ENCODE results near the gene FXYD4.

Gene FXYD4

DNA sequence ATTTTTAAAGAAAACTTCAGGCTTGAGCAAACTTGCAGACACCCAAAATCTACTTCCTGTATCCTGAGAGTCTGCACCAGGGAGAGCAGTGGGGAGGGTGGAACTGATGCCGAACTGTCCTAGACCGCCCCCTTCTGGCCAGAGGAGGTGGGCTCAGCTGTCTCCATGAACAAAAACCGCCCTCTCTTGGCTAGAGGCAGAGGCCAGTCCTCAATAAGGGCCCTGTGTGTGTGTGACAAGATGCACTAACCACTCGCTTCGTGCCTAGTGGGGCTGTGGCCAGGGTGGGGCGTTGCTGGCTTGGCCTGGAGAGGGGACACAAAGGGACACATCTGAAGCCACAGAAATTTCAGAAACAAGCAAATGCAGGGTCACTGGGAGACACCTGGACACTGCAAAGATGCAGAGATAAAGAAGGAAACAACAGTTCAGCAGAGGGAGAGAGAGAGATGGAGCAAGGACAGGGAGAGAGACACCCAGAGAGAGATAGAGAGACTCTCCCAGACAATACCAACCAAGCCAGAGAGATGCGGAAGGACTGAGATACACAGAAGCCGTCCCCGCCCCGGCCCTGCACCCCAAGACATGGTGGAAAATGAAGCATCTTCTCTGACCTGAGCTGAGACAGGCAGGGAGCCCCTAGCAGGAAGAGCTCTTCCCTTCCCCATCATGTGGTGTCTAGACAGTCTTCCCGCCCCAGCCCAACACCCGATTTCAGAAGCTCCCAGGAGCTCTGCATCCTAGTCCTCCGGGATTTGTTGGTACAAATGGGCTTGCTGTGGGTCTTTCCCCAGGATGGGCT lies 22.7 kb upstream of the FXYD4 start:
- TF ChIP-seq, protein P1, sequence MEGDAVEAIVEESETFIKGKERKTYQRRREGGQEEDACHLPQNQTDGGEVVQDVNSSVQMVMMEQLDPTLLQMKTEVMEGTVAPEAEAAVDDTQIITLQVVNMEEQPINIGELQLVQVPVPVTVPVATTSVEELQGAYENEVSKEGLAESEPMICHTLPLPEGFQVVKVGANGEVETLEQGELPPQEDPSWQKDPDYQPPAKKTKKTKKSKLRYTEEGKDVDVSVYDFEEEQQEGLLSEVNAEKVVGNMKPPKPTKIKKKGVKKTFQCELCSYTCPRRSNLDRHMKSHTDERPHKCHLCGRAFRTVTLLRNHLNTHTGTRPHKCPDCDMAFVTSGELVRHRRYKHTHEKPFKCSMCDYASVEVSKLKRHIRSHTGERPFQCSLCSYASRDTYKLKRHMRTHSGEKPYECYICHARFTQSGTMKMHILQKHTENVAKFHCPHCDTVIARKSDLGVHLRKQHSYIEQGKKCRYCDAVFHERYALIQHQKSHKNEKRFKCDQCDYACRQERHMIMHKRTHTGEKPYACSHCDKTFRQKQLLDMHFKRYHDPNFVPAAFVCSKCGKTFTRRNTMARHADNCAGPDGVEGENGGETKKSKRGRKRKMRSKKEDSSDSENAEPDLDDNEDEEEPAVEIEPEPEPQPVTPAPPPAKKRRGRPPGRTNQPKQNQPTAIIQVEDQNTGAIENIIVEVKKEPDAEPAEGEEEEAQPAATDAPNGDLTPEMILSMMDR (IDR thresholded peaks at IDR 0.05): peak; percentile 69
- Histone ChIP-seq H3K4me3 (no peak overlapping the region), H3K27ac (no peak overlapping the region)
- DNase-seq (ENCODE audit: low spot score): peak; percentile 80

DNA sequence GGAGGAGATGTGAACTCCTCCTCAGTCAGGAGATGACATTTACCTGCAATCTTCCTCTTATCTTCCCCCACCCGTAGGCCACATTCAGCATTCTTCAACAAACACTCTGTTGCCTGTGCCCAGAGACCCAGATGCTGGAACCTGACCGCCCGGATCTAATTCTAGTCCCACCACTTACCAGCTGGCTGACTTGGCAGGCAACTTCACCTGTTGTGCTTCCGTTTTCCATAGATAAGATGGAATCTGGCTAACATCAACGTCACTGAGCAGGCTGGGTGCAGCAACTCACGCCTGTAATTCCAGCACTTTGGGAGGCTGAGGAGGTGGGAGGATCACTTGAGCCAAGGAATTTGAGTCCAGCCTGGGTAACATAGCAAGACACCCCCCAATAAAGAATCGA lies 21.3 kb upstream of the FXYD4 start:
- no peak overlapping the region for H3K4me3 ChIP-seq
- no peak overlapping the region for H3K27ac ChIP-seq
- DNase-seq (ENCODE audit: low spot score): no peak
- TF ChIP-seq, protein P1 (IDR thresholded peaks at IDR 0.05): no peak

DNA sequence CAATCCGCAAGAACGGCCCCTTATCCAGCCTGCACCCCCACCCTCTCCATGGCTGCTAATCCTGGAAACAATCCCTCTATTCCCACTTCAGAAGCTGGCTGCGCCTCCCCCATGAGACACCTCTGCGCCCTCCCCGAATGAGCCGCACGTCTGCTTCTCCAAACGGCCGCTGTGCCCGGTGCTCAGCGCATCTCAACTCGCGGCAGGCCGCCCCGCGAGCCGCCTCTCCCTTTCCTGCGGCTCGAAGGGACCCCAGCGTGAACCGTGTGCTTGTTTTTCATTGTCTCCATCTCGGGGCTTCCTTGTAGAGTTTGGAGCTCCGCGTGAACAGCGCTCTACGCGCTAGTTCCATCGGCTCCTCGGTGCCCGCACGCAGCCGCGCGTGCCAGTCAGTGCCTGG lies 20.8 kb upstream of the FXYD4 start:
- TF ChIP-seq, protein P1 (IDR thresholded peaks at IDR 0.05): no peak
- Histone ChIP-seq H3K27ac (no peak overlapping the region), H3K4me3 (peak overlapping the region; percentile 43)
- no peak for DNase-seq (ENCODE audit: low spot score)

DNA sequence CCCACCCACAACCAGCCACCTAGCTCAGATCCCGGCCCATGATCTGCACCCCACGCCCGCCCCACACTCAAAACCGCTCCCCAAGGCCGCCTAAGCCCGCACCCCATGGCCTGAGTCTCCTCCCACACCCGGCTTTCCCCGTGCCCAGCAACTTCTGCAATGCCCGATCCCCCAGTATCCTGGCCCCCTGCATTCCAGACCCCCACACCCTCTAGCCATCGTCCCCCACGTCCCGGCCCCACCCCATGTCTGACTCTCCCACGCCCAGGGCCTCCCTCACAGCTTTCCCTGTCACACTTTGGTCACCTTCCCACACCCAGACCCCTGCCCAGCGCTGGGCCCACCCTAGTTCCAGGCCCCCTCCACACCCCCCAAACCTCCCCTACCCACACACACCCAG lies 20.1 kb upstream of the FXYD4 start:
- Histone ChIP-seq H3K27ac (no peak overlapping the region), H3K4me3 (no peak overlapping the region)
- DNase-seq (ENCODE audit: low spot score): no peak
- TF ChIP-seq, protein P1 (IDR thresholded peaks at IDR 0.05): no peak

DNA sequence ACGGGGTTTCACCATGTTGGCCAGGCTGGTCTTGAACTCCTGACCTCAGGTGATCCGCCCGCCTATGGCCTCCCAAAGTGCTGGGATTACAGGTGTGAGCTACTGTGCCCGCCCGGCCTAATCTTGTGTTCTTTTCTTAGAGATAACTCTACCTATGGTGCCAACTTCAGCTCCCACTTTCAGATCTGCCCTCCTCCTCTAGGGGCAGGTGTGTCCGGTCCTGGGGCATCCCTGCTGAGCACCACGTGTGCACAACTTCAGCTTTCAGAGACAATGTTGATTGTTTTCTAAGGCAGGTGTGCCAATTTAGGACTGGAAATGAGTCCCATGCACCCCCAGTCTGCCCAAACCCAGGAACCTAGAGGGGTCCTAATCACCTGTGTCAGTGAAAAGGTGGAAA lies 18.5 kb upstream of the FXYD4 start:
- no peak overlapping the region for H3K27ac ChIP-seq
- TF ChIP-seq, protein P1 (IDR thresholded peaks at IDR 0.05): no peak
- no peak for DNase-seq (ENCODE audit: low spot score)
- H3K4me3 ChIP-seq: no peak overlapping the region

DNA sequence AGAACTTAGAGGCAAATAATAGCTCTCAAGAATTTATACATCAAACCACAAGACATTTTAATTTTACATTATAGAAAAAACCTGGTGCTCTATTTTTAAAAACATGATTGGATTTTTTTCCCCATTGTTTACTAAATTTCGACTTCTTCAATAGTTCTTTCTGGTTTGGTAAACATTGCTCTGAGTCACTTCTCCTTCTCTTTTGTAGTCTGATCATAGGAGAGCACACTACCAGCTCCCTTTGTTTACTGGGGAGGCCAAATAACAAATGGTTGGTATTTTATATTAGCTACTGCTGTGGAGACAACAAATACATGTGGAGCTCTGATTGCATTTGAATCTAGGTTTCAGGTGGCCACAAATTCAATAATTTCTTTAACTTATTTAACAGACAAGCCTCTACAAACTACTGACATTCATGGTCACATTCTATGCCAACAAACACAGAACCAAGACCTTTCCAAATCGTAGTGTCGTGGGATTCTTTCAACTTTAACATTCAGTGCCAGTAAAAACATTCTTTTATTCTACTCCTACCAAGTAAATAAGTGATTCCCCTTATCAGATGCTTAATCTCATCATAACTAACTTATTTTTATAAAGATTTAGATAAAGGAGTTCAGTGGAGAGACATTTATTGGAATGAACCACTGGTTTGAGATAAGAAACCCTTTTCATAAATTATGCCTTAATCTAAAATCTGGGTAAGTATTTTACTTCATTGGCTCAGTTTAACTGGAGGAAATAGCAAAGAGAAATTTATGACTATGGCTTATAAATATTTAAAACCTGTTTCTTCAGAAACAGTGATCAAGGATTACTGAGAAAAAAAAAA lies 17.7 kb upstream of the FXYD4 start:
- Histone ChIP-seq H3K27ac (no peak overlapping the region), H3K4me3 (no peak overlapping the region)
- TF ChIP-seq, protein P1 (IDR thresholded peaks at IDR 0.05): no peak
- no peak for DNase-seq (ENCODE audit: low spot score)

DNA sequence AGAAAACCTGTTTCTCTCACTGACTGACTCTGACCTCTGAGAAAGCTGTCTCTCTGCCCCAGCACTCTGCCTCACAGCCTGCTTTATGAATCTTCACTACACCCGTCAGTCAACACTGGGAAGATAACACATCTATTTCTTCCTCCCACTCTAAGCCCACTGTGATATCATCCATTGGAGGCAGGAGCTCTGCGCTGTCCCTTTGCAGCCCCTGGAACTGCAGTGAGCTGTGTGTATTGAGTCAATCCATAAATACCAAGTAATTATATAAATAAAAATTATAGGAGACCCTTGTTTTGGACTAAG lies 17.2 kb upstream of the FXYD4 start:
- DNase-seq (ENCODE audit: low spot score): no peak
- TF ChIP-seq, protein P1 (IDR thresholded peaks at IDR 0.05): no peak
- H3K27ac ChIP-seq: no peak overlapping the region
- no peak overlapping the region for H3K4me3 ChIP-seq

Measured in coronary artery (tissue), 2 donors.